ENCODE results near the gene ARSB. TPM values are rescaled to one million over a fixed set of nuclear protein-coding genes. Genes with fewer than 3 reads are reported as not detected.

Gene ARSB
- polyA plus RNA-seq, 2 of the 4 experiments (the other 2 are of a cell fraction) = 8.4 to 13.4 TPM

GRCh38 chr5:78791501-78792100 is 193.5 kb downstream of the ARSB start:
- no peak overlapping the region for H3K4me3 ChIP-seq
- DNase-seq (ENCODE audit: low read depth in 1 of 2, low spot score in 1 of 2) (no peak), ATAC-seq (no peak), FAIRE-seq (no peak)
- CTCF ChIA-PET = interaction anchor here (1.1 to 1.3 kb wide), 2 partner anchors 8 to 12 kb away, joined by 3 to 4 read pairs; no protein-coding TSS in a partner anchor
- H3K4me1 ChIP-seq = peaks cover 27% of the 10 kb centered on the region
- no peak overlapping the region for H3K4me2 ChIP-seq
- H3K9me3 ChIP-seq = no peaks in the 10 kb centered on the region
- TF ChIP-seq HES2 (IDR thresholded peaks at IDR 0.05) (no peak), JUN (IDR thresholded peaks at IDR 0.05) (no peak), KDM1A (IDR thresholded peaks at IDR 0.05; ENCODE audit: low read depth) (no peak)
- POLR2A ChIA-PET = interaction anchor here (0.5 kb wide), 1 partner anchor 265 kb away, joined by 3 read pairs; no protein-coding TSS in a partner anchor
- 96% methylated on average over 11 of the region's 11 CpGs for WGBS (ENCODE audit: missing lambda C conversion rate)
- no peak overlapping the region for H3K27ac ChIP-seq

- ChIA-PET CTCF (interaction anchor here (0.9 kb wide), 2 partner anchors 111 to 177 kb away, joined by 3 read pairs; no protein-coding TSS in a partner anchor), POLR2A (no interaction called here)
- no peak overlapping the region for H3K27ac ChIP-seq
- no peak overlapping the region for H3K4me3 ChIP-seq
- no peak for TF ChIP-seq CTCF (IDR thresholded peaks at IDR 0.05)
- no peak for TF ChIP-seq RNF2 (IDR thresholded peaks at IDR 0.05; ENCODE audit: borderline replicate concordance, low read depth)
- TF ChIP-seq ZFP36 (IDR thresholded peaks at IDR 0.05; ENCODE audit: borderline replicate concordance, partially characterized antibody) = no peak
- TF ChIP-seq SREBF2 (IDR thresholded peaks at IDR 0.05) = no peak
- TF ChIP-seq ELK1 (IDR thresholded peaks at IDR 0.05; ENCODE audit: low read depth, low read length) = no peak
- no peak for TF ChIP-seq ZC3H11A (IDR thresholded peaks at IDR 0.05)
- TF ChIP-seq CEBPB (IDR thresholded peaks at IDR 0.05) = no peak
- TF ChIP-seq HOXB13 (CRISPR knock-in tag; IDR thresholded peaks at IDR 0.05; ENCODE audit: low read depth) = no peak
- TF ChIP-seq POLR2A (IDR thresholded peaks at IDR 0.05; ENCODE audit: low read length) = no peak
- TF ChIP-seq ESRRA (IDR thresholded peaks at IDR 0.05; ENCODE audit: borderline replicate concordance, low read length) = no peak
- TF ChIP-seq HMGXB4 (CRISPR knock-in tag; IDR thresholded peaks at IDR 0.05; ENCODE audit: borderline replicate concordance) = no peak
- TF ChIP-seq CHD2 (IDR thresholded peaks at IDR 0.05; ENCODE audit: low read length, partially characterized antibody) = no peak
- no peak for TF ChIP-seq E2F6 (IDR thresholded peaks at IDR 0.05; ENCODE audit: borderline replicate concordance, low read depth)
- no peak for TF ChIP-seq HEYL (CRISPR knock-in tag; IDR thresholded peaks at IDR 0.05)
- TF ChIP-seq JUN (IDR thresholded peaks at IDR 0.05) = no peak
- TF ChIP-seq SMC3 (IDR thresholded peaks at IDR 0.05) = no peak
- TF ChIP-seq KDM5A (IDR thresholded peaks at IDR 0.05) = no peak
- TF ChIP-seq MYC (IDR thresholded peaks at IDR 0.05; ENCODE audit: borderline replicate concordance, low read length) = no peak
- TF ChIP-seq FOSL2 (IDR thresholded peaks at IDR 0.05) = no peak
- TF ChIP-seq FOSL2 (CRISPR knock-in tag; IDR thresholded peaks at IDR 0.05) = no peak
- DNase-seq (ENCODE audit: low read depth in 1 of 2, low spot score in 1 of 2) (no peak), ATAC-seq (no peak), FAIRE-seq (no peak)
- peaks cover 3% of the 10 kb centered on the region; the same call in 2 of the 3 replicates for H3K9me3 ChIP-seq
- H3K4me1 ChIP-seq = no peaks in the 10 kb centered on the region
- WGBS (ENCODE audit: missing lambda C conversion rate) = 82% methylated on average over 7 of the region's 7 CpGs
- H3K4me2 ChIP-seq = no peak overlapping the region
Measured at GRCh38 chr5:78787783-78788182, 197.3 kb downstream of the ARSB start.

Data from A549 (cell line).